GM12878 (cell line): ENCODE data around the gene BAZ1B.

Experiments
- ETV6 ChIP-seq, 2 experiments: fragments of 450-650 bp in 1 of 2; IDR thresholded peaks in 1 of 2; conservative IDR thresholded peaks in 1 of 2; 2 replicates each; pipeline ENCODE4 v1.6.1; 2014; ENCODE audit warnings: antibody characterized with exemption in 1 of 2, borderline replicate concordance in 1 of 2, low read depth in 1 of 2, mild to moderate bottlenecking in 1 of 2, moderate library complexity in 1 of 2
- EZH2 ChIP-seq: IDR thresholded peaks from 2 replicates; pipeline ENCODE4 v1.6.1; 2012; ENCODE audit warnings: low read depth, mild to moderate bottlenecking, control low read depth, inconsistent platforms, low read length, borderline replicate concordance; ENCODE audit not compliant: control insufficient read depth
- TCF3 ChIP-seq: IDR thresholded peaks from 2 replicates; pipeline ENCODE4 v1.6.1; 2012; ENCODE audit warnings: low read depth, mild to moderate bottlenecking, low read length, borderline replicate concordance; ENCODE audit not compliant: insufficient read depth
- WRNIP1 ChIP-seq: IDR thresholded peaks from 2 replicates; pipeline ENCODE4 v1.6.1; 2011; ENCODE audit warnings: low read depth, low read length, improper control_type of control experiment, borderline replicate concordance

DNA sequence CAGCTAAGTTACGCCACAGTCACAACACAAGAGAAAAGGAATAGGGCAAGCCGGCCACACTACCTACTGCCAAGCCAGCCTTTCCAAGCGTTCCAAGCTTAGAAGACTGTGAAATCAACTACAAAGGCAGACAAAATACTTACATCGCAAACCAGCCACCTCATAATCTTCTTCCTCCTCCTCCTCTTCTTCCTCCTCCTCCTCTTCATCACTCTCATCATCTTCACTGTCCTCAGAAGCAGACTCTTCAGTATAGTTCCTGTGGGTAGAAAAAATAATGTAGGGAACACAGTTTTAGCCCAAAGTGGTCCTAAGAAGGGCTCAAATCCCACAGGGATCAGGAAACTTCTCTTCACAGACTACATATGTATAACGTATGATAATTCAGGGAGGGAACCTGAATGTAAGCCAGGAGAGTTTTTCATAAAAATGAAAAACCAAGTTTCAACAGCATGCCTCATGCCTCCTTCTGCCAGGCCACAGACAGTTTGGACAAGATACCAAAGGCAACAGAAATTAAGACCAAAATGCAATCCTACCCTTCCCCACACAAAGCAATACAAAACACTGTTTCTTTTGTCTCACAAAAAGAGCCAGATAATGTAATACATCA is 74.9 kb downstream of the BAZ1B start:
- no peak for TF ChIP-seq WRNIP1
- TF ChIP-seq EZH2, result no peak
- TF ChIP-seq ETV6 (conservative IDR thresholded peaks at IDR 0.05 in 1 of 2, IDR thresholded peaks at IDR 0.05 in 1 of 2; ENCODE audit: borderline replicate concordance in 1 of 2, low read depth in 1 of 2), result no peak
- TF ChIP-seq TCF3, result no peak
